Stimulated activated CD4-positive, alpha-beta T cell treated with anti-CD3 and anti-CD28 coated beads, TNF-alpha, amount 100 ng/mL, for 4 hours (primary cell): Measurements from ENCODE around the gene WIPF3.
"Not testable (repeated sequence)": the region's sequence is repeated elsewhere in the genome, so short reads cannot be mapped to it uniquely, and the experiment has no call there.

Source experiments
- DNase-seq, 3 experiments: peaks; one replicate each; pipeline ENCODE4 v3.0.0-alpha.2; 2020; ENCODE audit warnings: low read depth in 3 of 3

The WIPF3 gene

GRCh38 chr7:29955075-29955792, 148.9 kb downstream of the WIPF3 start:
- no peak for DNase-seq

DNA sequence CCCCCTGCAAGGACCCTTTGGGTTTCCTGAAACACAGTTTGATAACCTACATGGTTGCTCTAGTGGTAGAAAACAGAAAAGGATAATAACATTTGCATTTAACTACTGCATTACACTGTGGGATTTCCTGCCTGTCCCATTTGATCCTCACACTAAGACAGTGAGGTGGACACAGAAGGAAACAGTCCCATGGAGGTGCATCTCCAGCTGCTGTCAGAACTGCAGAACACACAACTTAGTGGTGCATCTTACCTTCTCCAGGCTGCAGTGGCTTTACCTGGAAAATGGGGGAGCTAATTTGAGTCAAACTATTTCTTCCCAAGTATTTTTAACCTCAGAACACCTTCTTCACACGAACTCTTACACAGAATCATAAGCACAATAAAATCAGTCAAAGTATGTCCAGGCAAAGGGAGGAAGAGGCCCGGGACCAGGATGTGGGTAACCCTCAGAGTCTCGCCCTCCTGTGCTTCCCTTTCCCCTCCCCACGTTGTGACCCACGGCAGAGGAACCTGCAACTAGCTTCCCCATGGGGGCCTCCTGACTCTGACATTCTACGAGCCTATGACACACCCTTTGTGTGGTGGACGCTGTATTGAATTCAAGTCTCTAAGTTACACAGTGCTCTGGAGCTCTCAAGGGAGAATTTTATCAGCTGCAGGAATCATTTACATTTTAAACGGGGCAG, 149.6 kb downstream of the WIPF3 start:
- no peak for DNase-seq

- DNase-seq, result no peak
These were observed 150.2 kb downstream of the WIPF3 start for GRCh38 chr7:29956487-29956836.

DNA sequence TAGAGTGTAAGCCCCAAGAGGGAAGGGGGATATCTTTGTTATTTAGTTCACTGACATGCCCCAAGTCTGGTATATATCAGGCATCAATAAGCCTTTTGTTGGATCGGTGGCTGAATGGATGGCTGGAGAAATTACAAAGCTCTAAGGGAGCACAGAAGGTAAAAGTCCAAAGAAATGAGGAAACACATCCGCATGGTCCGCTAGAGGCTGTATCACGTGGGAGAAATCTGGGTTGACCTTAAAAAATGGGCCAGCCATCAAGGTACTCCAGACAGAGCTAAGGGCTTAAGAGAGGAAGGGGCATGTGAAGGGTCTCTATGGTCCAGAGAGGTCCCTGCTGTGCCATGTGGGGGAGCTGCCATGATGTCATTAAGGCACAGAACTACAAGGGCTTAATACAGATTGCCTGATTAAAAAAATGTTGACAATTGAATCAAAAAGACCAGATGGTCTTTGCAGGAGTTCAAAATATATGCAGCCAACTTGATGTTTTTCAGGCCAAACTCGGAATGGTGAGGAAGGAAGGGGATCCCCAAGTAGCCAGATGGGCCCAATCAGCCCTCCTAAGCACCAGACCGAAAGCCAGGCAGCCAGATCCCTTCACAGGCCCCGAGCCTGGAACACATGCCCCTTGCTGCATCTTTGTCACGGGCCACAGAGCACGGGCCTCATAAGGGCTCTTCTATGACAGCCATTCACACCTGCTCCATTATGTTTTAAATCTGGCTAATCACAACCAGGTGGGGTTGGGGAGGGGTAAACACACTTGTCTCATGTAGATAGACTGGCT, 151.4 kb downstream of the WIPF3 start:
- no peak for DNase-seq

DNA sequence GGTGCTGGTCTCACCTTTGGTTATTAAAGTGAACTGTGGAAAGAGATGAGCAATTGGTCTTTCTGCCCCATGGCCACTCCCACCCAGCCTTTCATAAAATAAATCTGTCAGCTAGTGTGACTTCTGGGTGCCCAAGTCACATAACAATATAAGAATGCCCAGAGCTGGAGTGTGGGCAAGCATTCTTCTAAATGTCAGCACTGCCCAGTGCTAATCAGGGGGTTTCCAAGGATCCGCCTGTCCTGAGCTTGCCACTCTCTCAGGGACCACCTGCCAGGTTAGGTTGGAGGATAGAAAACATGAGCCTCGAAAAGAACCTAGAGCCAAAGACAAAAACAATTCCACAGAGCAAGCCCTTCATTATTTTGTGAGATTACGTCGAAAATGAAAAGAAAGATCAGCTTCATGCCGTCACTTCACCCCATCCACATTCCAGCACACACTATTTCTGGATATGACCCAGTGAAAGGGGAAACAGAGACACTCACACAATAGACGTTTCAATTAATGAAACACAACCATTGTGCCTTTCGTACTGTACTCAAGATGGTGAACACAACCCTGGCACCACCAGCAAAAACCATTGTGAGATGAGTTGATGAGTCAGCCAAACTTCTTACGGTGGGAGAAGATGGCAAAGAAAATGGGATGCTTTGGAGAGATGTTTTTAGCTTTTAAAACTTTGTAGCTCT, 152.5 kb downstream of the WIPF3 start:
- no peak for DNase-seq

GRCh38 chr7:29961611-29962010, 155.3 kb downstream of the WIPF3 start:
- not testable (repeated sequence) for DNase-seq

- DNase-seq, result no peak
These were observed 155.7 kb downstream of the WIPF3 start for GRCh38 chr7:29962035-29962434.

GRCh38 chr7:29965030-29965429, 158.7 kb downstream of the WIPF3 start:
- no peak for DNase-seq
